ENCODE data around the gene AFG3L2. TPM values are rescaled to one million over a fixed set of nuclear protein-coding genes. Genes with fewer than 3 reads are reported as not detected.
A peak's percentile ranks its signal among the peaks of the same experiment; 100 is the strongest.

Gene AFG3L2
- total RNA-seq (2014; rRNA removed; shearing (Covaris generic)) (94.9 and 105 TPM in 2 replicates), polyA plus RNA-seq (2016; fragmentation: Nextera tagmentation; extraction: Ambion mirVana) (47.5 and 50.3 TPM in 2 replicates)
- long read RNA-seq, transcript AFG3L2-201 (17 exons, 3,247 nt): major isoform, 24 of 57 reads
- long read RNA-seq, partial matches to known transcripts: 22 of 57 reads
- long read RNA-seq, other reads (novel, unspliced or antisense): 11 of 57 reads

DNA sequence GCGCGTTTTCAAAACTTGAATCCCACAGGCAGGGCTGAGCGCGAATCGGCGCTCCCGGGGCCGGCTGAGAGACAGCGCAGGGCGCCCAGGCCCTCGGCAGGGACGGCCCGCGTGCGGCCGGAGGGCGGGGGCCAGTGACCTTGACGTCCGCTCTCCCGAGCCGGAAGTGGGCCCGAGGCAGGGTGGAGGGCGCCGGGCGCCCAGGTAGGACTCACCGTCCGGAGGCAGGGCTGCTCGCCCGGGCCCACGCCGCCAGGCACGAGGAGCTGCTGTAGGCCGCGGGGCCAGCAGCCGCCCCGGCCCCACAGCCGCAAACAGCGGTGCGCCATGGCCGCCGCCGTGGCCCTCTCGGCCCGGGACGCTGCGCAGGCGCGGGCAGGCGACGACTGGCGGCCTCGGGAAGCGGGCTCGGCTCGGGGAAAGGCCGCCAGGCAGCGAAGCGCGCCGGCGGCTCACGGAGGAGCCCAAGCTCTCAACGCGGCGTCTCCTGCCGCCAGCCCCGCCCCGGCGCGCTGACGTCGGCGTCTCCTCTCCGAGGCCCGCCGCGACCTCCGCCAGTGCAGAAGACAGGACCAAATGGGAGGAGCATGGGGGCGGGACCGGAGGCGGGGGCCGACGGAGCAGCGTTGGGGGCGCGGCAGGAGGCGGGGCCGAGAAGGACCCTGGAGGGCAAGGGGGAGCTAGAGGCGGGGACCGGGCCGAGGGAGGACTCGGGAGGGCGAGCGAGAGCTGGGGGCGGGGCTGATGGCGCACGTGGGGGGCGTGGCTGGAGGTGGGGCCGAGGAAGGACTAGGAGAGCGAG, at the start of gene AFG3L2:
AFG3L2 (minus strand) TSS at position 474 of the 802 bp plus-strand sequence; CDS start at position 329, 145 bp downstream.
- Histone ChIP-seq H2AFZ (peak within 1 kb of the TSS; percentile 78; the same call in 1 of the 2 replicates), H3K4me2 (peak within 1 kb of the TSS; percentile 99), H3K27me3 (ENCODE audit: insufficient read depth) (no peaks in the 10 kb centered on the region), H4K20me1 (replicated peaks; ENCODE audit: insufficient read depth) (peaks cover 32% of the 10 kb centered on the region), H3K4me1 (ENCODE audit: insufficient read depth) (peaks cover 30% of the 10 kb centered on the region), H3K79me2 (replicated peaks; ENCODE audit: insufficient read depth) (peaks cover 47% of the 10 kb centered on the region), H3K9me2 (ENCODE audit: insufficient read depth) (no peaks in the 10 kb centered on the region), H3K4me3 (peak within 1 kb of the TSS; percentile 95), H3K27ac (ENCODE audit: low read depth) (peak within 1 kb of the TSS; percentile 98), H3F3A (replicated peaks; ENCODE audit: low read depth) (0 out of 2 replicates have a peak, but pooled peaks cover 16% of the 10 kb centered on the region), H3K36me3 (ENCODE audit: insufficient read depth) (no peaks in the 10 kb centered on the region)
- H3K4me1 Mint-ChIP-seq: peaks cover 30% of the 10 kb centered on the region
- H3K9me3 Mint-ChIP-seq: no peaks in the 10 kb centered on the region
- peak within 1 kb of the TSS; percentile 96 for H3K4me3 Mint-ChIP-seq
- ATAC-seq (peak; percentile 78), DNase-seq (ENCODE audit: low spot score) (peak; percentile 99)
- peak within 1 kb of the TSS; percentile 100 for H3K27ac Mint-ChIP-seq
- H3K36me3 Mint-ChIP-seq (ENCODE audit: low read depth): peaks cover 6% of the 10 kb centered on the region; the same call in 2 of the 3 replicates
- peaks cover 5% of the 10 kb centered on the region for H3K27me3 Mint-ChIP-seq (ENCODE audit: insufficient read depth, low read depth, poor library complexity)
- TF ChIP-seq EZH2phosphoT487 (IDR thresholded peaks at IDR 0.05; ENCODE audit: unreplicated experiment) (no peak), POLR2AphosphoS5 (IDR thresholded peaks at IDR 0.05; ENCODE audit: low read depth) (peak; percentile 53; the same call in 1 of the 2 replicates), NANOG (IDR thresholded peaks at IDR 0.05; ENCODE audit: borderline replicate concordance) (no peak), CREB1 (CRISPR knock-in tag; IDR thresholded peaks at IDR 0.05; ENCODE audit: low read depth) (peak; percentile 79), JUNB (IDR thresholded peaks at IDR 0.05; ENCODE audit: unreplicated experiment) (no peak)
- TF ChIP-seq, protein P1, sequence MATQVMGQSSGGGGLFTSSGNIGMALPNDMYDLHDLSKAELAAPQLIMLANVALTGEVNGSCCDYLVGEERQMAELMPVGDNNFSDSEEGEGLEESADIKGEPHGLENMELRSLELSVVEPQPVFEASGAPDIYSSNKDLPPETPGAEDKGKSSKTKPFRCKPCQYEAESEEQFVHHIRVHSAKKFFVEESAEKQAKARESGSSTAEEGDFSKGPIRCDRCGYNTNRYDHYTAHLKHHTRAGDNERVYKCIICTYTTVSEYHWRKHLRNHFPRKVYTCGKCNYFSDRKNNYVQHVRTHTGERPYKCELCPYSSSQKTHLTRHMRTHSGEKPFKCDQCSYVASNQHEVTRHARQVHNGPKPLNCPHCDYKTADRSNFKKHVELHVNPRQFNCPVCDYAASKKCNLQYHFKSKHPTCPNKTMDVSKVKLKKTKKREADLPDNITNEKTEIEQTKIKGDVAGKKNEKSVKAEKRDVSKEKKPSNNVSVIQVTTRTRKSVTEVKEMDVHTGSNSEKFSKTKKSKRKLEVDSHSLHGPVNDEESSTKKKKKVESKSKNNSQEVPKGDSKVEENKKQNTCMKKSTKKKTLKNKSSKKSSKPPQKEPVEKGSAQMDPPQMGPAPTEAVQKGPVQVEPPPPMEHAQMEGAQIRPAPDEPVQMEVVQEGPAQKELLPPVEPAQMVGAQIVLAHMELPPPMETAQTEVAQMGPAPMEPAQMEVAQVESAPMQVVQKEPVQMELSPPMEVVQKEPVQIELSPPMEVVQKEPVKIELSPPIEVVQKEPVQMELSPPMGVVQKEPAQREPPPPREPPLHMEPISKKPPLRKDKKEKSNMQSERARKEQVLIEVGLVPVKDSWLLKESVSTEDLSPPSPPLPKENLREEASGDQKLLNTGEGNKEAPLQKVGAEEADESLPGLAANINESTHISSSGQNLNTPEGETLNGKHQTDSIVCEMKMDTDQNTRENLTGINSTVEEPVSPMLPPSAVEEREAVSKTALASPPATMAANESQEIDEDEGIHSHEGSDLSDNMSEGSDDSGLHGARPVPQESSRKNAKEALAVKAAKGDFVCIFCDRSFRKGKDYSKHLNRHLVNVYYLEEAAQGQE (IDR thresholded peaks at IDR 0.05; ENCODE audit: unreplicated experiment): no peak

DNA sequence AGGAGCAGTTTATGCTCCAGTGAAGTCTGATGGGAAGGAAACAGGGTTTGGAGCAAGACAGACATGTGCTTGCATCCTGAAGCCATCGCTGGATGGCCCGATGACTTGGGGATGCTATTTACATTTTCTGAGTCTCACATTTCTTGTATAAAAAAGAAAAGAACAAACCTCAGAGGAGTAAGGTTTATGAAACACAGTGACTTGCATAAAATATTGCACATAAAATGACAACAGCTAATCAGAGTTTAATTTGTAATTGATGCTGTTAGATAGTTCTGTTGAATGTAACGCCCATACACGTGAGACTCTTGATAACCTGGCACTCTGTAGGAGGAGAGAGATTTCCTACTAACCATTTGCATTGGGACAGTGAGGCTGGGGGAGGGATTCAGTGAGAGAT, 47.2 kb upstream of the AFG3L2 start:
- Mint-ChIP-seq H3K27me3 (ENCODE audit: insufficient read depth, low read depth, poor library complexity) (no peaks in the 10 kb centered on the region), H3K27ac (no peak overlapping the region), H3K4me1 (peaks cover 10% of the 10 kb centered on the region), H3K4me3 (no peak overlapping the region), H3K9me3 (peaks cover 3% of the 10 kb centered on the region; the same call in 2 of the 3 replicates), H3K36me3 (ENCODE audit: low read depth) (peaks cover 39% of the 10 kb centered on the region)
- Histone ChIP-seq H2AFZ (no peak overlapping the region), H3K79me2 (replicated peaks; ENCODE audit: insufficient read depth) (no peaks in the 10 kb centered on the region), H3K9me2 (ENCODE audit: insufficient read depth) (no peaks in the 10 kb centered on the region), H3K27me3 (ENCODE audit: insufficient read depth) (no peaks in the 10 kb centered on the region), H4K20me1 (replicated peaks; ENCODE audit: insufficient read depth) (no peaks in the 10 kb centered on the region), H3K4me1 (ENCODE audit: insufficient read depth) (peaks cover 5% of the 10 kb centered on the region), H3K27ac (ENCODE audit: low read depth) (no peak overlapping the region), H3F3A (replicated peaks; ENCODE audit: low read depth) (peaks cover 7% of the 10 kb centered on the region), H3K4me3 (no peak overlapping the region), H3K36me3 (ENCODE audit: insufficient read depth) (peaks cover 3% of the 10 kb centered on the region), H3K4me2 (no peak overlapping the region)
- ATAC-seq: no peak
- DNase-seq (ENCODE audit: low spot score): no peak
- TF ChIP-seq EZH2 (IDR thresholded peaks at IDR 0.05; ENCODE audit: low read depth, unreplicated experiment): no peak
- TF ChIP-seq, protein P2, sequence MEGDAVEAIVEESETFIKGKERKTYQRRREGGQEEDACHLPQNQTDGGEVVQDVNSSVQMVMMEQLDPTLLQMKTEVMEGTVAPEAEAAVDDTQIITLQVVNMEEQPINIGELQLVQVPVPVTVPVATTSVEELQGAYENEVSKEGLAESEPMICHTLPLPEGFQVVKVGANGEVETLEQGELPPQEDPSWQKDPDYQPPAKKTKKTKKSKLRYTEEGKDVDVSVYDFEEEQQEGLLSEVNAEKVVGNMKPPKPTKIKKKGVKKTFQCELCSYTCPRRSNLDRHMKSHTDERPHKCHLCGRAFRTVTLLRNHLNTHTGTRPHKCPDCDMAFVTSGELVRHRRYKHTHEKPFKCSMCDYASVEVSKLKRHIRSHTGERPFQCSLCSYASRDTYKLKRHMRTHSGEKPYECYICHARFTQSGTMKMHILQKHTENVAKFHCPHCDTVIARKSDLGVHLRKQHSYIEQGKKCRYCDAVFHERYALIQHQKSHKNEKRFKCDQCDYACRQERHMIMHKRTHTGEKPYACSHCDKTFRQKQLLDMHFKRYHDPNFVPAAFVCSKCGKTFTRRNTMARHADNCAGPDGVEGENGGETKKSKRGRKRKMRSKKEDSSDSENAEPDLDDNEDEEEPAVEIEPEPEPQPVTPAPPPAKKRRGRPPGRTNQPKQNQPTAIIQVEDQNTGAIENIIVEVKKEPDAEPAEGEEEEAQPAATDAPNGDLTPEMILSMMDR (conservative IDR thresholded peaks at IDR 0.05; ENCODE audit: low read depth in 2 of 2): no peak
- TF ChIP-seq POLR2AphosphoS5 (IDR thresholded peaks at IDR 0.05; ENCODE audit: low read depth): no peak
